ENCODE results near the gene LHFPL3.

DNA sequence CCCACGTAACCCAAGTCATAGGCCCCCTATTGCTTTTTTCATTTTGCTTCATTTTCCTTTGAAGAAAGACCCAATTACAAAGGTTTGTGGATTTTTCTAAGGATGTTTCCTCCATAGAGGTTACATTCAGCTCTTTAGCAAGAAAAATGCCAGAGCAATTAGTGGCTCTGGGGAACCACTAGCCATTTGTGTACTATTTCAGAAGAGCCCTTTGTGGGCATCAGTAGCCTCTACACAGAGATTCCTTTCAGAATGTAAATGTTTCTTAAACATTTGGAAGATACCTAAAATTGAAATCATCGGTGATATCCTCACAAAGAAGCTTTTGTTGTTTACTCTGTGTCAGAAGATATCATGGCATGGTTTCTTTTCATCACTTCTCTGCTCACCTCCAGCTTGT, 394.6 kb downstream of the LHFPL3 start:
- TF ChIP-seq, protein P1, sequence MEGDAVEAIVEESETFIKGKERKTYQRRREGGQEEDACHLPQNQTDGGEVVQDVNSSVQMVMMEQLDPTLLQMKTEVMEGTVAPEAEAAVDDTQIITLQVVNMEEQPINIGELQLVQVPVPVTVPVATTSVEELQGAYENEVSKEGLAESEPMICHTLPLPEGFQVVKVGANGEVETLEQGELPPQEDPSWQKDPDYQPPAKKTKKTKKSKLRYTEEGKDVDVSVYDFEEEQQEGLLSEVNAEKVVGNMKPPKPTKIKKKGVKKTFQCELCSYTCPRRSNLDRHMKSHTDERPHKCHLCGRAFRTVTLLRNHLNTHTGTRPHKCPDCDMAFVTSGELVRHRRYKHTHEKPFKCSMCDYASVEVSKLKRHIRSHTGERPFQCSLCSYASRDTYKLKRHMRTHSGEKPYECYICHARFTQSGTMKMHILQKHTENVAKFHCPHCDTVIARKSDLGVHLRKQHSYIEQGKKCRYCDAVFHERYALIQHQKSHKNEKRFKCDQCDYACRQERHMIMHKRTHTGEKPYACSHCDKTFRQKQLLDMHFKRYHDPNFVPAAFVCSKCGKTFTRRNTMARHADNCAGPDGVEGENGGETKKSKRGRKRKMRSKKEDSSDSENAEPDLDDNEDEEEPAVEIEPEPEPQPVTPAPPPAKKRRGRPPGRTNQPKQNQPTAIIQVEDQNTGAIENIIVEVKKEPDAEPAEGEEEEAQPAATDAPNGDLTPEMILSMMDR (IDR thresholded peaks at IDR 0.05), result no peak
- no peak for TF ChIP-seq ZFX (IDR thresholded peaks at IDR 0.05; ENCODE audit: borderline replicate concordance)
